Tibial artery (tissue), 4 donors: Measurements from ENCODE around the gene ROBO1.

Source experiments
- DNase-seq, 2 donors: peaks; one replicate each; pipeline ENCODE4 v3.0.0-alpha.2; 2019
- H3K27ac ChIP-seq, 2 donors: fragments of 200-600 bp; sonication (generic) in 1 of 2; 1 replicate in 1 of 2; 2 replicates in 1 of 2; pipeline ENCODE4 v1.5.1; 2018 to 2019; ENCODE audit warnings: mild to moderate bottlenecking in 1 of 2
- H3K27me3 ChIP-seq, 2 donors: fragments of 200-600 bp; sonication (generic) in 1 of 2; one replicate each; pipeline versions ENCODE4 v1.5.1 to v1.6.0; 2016 to 2019
- H3K36me3 ChIP-seq, 3 donors: fragments of 200-600 bp; sonication (generic) in 2 of 3; one replicate each; pipeline ENCODE4 v1.5.1; 2016 to 2019; ENCODE audit warnings: mild to moderate bottlenecking in 2 of 3
- H3K4me1 ChIP-seq, 4 donors: fragments of 200-600 bp; sonication (generic) in 2 of 4; 1 replicate in 3 of 4; 2 replicates in 1 of 4; pipeline ENCODE4 v1.5.1; 2016 to 2019
- H3K4me3 ChIP-seq, 2 donors: fragments of 200-600 bp; sonication (generic) in 1 of 2; 1 replicate in 1 of 2; 2 replicates in 1 of 2; pipeline ENCODE4 v1.5.1; 2018 to 2019; ENCODE audit warnings: mild to moderate bottlenecking in 2 of 2
- H3K9me3 ChIP-seq, 3 donors: fragments of 200-600 bp; sonication (generic) in 1 of 3; one replicate each; pipeline ENCODE4 v1.5.1; 2016 to 2019
- intact Hi-C: fragments of 100-400 bp; cut with DNase I; formaldehyde crosslinking; loops from one replicate; pipeline ENCODE4 v1.15.0; 2023; ENCODE audit warnings: low total_unique reads
- TF ChIP-seq, protein P1 (sequence below), 2 experiments: fragments of 200-600 bp in 1 of 2; fragments of 450-650 bp in 1 of 2; IDR thresholded peaks; one replicate each; pipeline ENCODE4 v1.5.1; 2017 to 2019; ENCODE audit warnings: antibody characterized with exemption in 2 of 2, mild to moderate bottlenecking in 1 of 2, moderate library complexity in 1 of 2

Gene ROBO1

DNA sequence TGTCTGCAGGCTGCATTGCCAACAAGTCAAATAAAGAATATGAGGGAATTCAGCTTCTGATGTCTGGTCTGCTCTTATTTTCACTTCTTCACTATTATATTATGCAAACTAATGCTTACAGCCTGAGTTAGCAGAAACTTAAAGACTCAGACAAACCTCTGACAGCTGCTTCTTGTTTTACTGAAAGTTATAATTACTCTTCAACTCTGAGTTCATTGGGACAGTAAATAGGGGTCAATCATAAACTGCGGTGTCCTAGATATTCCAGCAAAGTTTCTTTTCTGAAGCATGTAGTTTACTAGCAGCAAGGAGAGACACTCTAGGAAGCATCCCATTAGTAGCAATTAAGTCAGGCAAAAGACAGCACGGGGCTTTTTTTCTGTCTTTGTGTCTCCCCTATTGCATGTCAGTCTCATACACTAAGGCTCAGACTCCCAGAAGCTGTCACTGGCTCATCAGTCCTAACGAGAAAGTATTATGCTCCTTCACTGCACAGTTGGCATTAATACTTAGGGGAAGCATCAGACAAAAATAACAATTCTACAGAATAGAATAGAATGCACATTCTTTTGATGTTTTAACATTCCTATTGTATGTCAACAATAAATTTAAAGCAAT lies 1060.8 kb downstream of the ROBO1 start:
- Histone ChIP-seq H3K4me1 (no peaks in the 10 kb centered on the region), H3K9me3 (no peaks in the 10 kb centered on the region), H3K27me3 (no peaks in the 10 kb centered on the region), H3K27ac (no peak overlapping the region), H3K4me3 (no peak overlapping the region), H3K36me3 (no peaks in the 10 kb centered on the region)
- TF ChIP-seq, protein P1, sequence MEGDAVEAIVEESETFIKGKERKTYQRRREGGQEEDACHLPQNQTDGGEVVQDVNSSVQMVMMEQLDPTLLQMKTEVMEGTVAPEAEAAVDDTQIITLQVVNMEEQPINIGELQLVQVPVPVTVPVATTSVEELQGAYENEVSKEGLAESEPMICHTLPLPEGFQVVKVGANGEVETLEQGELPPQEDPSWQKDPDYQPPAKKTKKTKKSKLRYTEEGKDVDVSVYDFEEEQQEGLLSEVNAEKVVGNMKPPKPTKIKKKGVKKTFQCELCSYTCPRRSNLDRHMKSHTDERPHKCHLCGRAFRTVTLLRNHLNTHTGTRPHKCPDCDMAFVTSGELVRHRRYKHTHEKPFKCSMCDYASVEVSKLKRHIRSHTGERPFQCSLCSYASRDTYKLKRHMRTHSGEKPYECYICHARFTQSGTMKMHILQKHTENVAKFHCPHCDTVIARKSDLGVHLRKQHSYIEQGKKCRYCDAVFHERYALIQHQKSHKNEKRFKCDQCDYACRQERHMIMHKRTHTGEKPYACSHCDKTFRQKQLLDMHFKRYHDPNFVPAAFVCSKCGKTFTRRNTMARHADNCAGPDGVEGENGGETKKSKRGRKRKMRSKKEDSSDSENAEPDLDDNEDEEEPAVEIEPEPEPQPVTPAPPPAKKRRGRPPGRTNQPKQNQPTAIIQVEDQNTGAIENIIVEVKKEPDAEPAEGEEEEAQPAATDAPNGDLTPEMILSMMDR (IDR thresholded peaks at IDR 0.05): no peak
- intact Hi-C loops: no loop called here
- no peak for DNase-seq

DNA sequence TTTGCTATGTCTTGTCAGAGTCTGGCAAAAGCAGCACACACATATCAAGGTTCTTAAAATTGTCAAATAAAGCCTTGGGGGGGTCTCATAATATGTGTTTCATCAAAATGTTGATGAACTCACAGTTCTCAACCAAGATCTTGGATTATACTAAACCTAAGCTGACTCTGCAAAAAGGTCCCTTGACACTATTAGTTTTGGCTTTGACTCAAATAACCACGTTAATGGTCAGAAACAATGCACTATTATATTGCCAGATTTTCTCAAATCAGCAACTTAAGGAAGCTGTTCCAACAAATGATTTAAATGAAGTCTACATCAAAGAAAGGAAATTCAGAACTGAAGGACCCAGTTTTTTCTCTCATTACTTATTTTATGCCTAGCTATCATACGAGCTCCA lies 1063.9 kb downstream of the ROBO1 start:
- Histone ChIP-seq H3K4me1 (no peaks in the 10 kb centered on the region), H3K36me3 (no peaks in the 10 kb centered on the region), H3K9me3 (no peaks in the 10 kb centered on the region), H3K27ac (no peak overlapping the region), H3K27me3 (no peaks in the 10 kb centered on the region), H3K4me3 (no peak overlapping the region)
- no peak for DNase-seq
- TF ChIP-seq, protein P1 (IDR thresholded peaks at IDR 0.05): no peak
- intact Hi-C loops: no loop called here

DNA sequence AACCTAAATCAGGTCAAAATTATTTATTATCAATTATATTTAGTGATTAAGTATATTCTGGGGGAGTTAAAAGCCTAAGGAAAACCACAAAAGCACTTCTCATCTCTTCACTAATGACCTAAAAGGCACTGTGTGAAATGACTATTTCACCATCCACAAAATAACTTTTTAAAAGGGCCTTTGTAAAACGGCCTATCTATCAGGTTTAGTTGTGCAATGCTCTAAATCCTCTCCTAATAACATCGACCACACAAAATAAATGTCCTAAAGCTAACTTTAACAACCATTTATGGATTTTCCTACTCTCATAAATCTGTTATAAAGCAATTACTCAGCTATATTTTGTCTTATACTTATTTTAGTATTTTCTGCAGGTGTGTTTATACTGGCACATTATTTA lies 1066.3 kb downstream of the ROBO1 start:
- Histone ChIP-seq H3K36me3 (no peaks in the 10 kb centered on the region), H3K27me3 (no peaks in the 10 kb centered on the region), H3K4me1 (no peaks in the 10 kb centered on the region), H3K4me3 (no peak overlapping the region), H3K27ac (no peak overlapping the region), H3K9me3 (no peaks in the 10 kb centered on the region)
- intact Hi-C loops: no loop called here
- DNase-seq: no peak
- TF ChIP-seq, protein P1 (IDR thresholded peaks at IDR 0.05): no peak

DNA sequence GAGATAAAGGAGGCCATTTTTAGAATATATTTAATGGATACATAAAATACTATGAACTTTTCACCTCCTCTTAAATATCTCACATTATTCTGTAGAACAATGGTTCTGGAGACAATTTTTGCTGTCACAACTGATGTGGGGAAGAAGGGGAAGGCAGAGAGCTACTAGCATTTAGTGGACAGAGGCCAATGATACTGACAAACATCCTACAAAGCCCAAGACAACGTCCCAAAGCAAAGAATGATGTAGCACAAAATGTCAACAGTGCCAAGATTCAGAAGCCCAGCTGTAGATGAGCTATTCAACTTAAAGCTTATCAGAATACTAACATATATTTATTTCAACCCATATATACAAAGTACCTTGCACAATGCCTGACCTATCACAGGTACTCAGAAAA lies 1069.4 kb downstream of the ROBO1 start:
- Histone ChIP-seq H3K27ac (no peak overlapping the region), H3K9me3 (no peaks in the 10 kb centered on the region), H3K27me3 (no peaks in the 10 kb centered on the region), H3K4me3 (no peak overlapping the region), H3K36me3 (no peaks in the 10 kb centered on the region), H3K4me1 (no peaks in the 10 kb centered on the region)
- intact Hi-C loops: no loop called here
- TF ChIP-seq, protein P1 (IDR thresholded peaks at IDR 0.05): no peak
- no peak for DNase-seq

DNA sequence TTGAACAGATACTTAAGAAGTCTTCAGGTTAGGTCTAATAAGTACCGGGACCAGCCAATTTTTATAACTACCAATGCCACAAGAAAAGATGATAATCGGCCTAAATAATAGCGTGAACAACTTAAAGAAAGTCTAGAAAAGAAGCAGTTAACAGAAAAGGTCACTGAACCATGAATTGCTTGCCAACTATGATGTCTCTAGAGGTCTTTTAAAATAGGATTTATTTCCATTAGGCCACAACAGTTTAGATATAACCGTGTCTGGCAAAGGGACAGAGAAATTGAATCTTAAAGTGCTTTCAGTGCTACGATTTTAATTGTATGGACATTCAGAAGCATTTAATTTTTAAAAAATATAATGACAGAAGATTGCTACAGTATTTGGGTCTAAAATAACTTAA lies 1070.4 kb downstream of the ROBO1 start:
- Histone ChIP-seq H3K27ac (no peak overlapping the region), H3K27me3 (no peaks in the 10 kb centered on the region), H3K4me3 (no peak overlapping the region), H3K9me3 (no peaks in the 10 kb centered on the region), H3K36me3 (no peaks in the 10 kb centered on the region), H3K4me1 (no peaks in the 10 kb centered on the region)
- TF ChIP-seq, protein P1 (IDR thresholded peaks at IDR 0.05): no peak
- no peak for DNase-seq
- intact Hi-C loops: no loop called here

- no peaks in the 10 kb centered on the region for H3K9me3 ChIP-seq
- TF ChIP-seq, protein P1 (IDR thresholded peaks at IDR 0.05): no peak
- intact Hi-C loops: no loop called here
Observed at GRCh38 chr3:78690766-78691165, 1077.0 kb downstream of the ROBO1 start.

More at GRCh38 chr3:78690766-78691165, 1077.0 kb downstream of the ROBO1 start:
- H3K36me3 ChIP-seq: no peaks in the 10 kb centered on the region
- no peak overlapping the region for H3K4me3 ChIP-seq
- H3K27me3 ChIP-seq: no peaks in the 10 kb centered on the region
- no peak overlapping the region for H3K27ac ChIP-seq
- H3K4me1 ChIP-seq: peaks cover 0 to 5% (median 0%) of the 10 kb centered on the region in 4 donors
- DNase-seq: no peak
